K562 (cell line): ENCODE measurements around the gene PCDH1. TPM values are rescaled to one million over a fixed set of nuclear protein-coding genes. Genes with fewer than 3 reads are reported as not detected.

ENCODE experiments used
- ATAC-seq: fragments of 200-7000 bp; cut with Tn5 transposase; 3 replicates; pipeline ENCODE4 v1.9.1; 2020; ENCODE audit warnings: moderate library complexity
- BruUV-seq: library from RNA; stranded (reverse); fragments of 400-500 nt; replicated peaks from 2 replicates; lab custom pipeline; 2021; lab: Mats Ljungman, UMichigan
- CTCF ChIA-PET: fragments of 300-600 bp; formaldehyde crosslinking; extraction: SDS; loops from one replicate; lab custom pipeline; 2021; ENCODE audit warnings: low intra/inter-chr PET ratio; lab: Yijun Ruan, JAX
- POLR2A ChIA-PET: fragments of 300-600, 350-650 bp; sonication (Branson Sonifier 250); formaldehyde crosslinking; extraction: SDS; loops from one replicate; lab custom pipeline; 2021; ENCODE audit warnings: antibody characterized with exemption, inconsistent platforms; lab: Yijun Ruan, JAX
- DNase-seq, 4 experiments: peaks; one replicate each; pipeline versions ENCODE4 v3.0.0 to v3.0.0-alpha.2; 2011 to 2018; ENCODE audit warnings: low spot score in 3 of 4, mixed read lengths in 3 of 4; ENCODE audit errors: extremely low read depth in 1 of 4
- FAIRE-seq: peaks from 2 replicates; lab custom pipeline; 2011; peaks lifted over from hg19 to GRCh38; lab: Jason Lieb, UNC
- H2AFZ ChIP-seq: 2 replicates; pipeline ENCODE4 v1.6.0; 2011; ENCODE audit warnings: low read depth, low read length, control low read depth, inconsistent platforms
- H3K27ac ChIP-seq: fragments of 200-600 bp; 3 replicates; pipeline ENCODE4 v1.8.0; 2011; ENCODE audit warnings: low read depth, mild to moderate bottlenecking, control low read depth, inconsistent platforms, low read length, moderate library complexity, mixed read lengths; ENCODE audit errors: extremely low read depth
- H3K27me3 ChIP-seq, 2 experiments: fragments of 300-600 bp in 1 of 2; 2 replicates in 1 of 2; 3 replicates in 1 of 2; pipeline versions ENCODE4 v1.6.0 to v1.8.0; 2011; ENCODE audit warnings: inconsistent platforms in 2 of 2, low read length in 2 of 2, mild to moderate bottlenecking in 1 of 2, mixed read lengths in 1 of 2, moderate library complexity in 1 of 2; ENCODE audit not compliant: control insufficient read depth in 2 of 2, insufficient read depth in 2 of 2
- H3K36me3 ChIP-seq: fragments of 300-600 bp; 3 replicates; pipeline ENCODE4 v1.8.0; 2011; ENCODE audit warnings: mild to moderate bottlenecking, low read length, inconsistent platforms; ENCODE audit not compliant: control insufficient read depth, insufficient read depth
- H3K4me1 ChIP-seq, 2 experiments: fragments of 200-600 bp in 1 of 2; replicated peaks in 1 of 2; 2 replicates in 1 of 2; 3 replicates in 1 of 2; pipeline versions ENCODE4 v1.5.1 to v1.8.0; 2011; ENCODE audit warnings: inconsistent platforms in 2 of 2, low read length in 2 of 2, mild to moderate bottlenecking in 1 of 2, mixed read lengths in 1 of 2, moderate library complexity in 1 of 2; ENCODE audit not compliant: control insufficient read depth in 2 of 2, insufficient read depth in 2 of 2
- H3K4me2 ChIP-seq: 2 replicates; pipeline ENCODE4 v1.6.1; 2011; ENCODE audit warnings: low read length, control low read depth, inconsistent platforms, mixed read lengths; ENCODE audit not compliant: insufficient read depth
- H3K4me3 ChIP-seq: fragments of 200-600 bp; sonication (generic), shearing (Covaris generic); 2 replicates; pipeline ENCODE4 v1.5.1; 2016; ENCODE audit warnings: control low read depth, inconsistent platforms
- H3K79me2 ChIP-seq: fragments of 200-600 bp; 3 replicates; pipeline ENCODE4 v1.8.0; 2011; ENCODE audit warnings: low read length, inconsistent platforms; ENCODE audit not compliant: control insufficient read depth, insufficient read depth
- H3K9ac ChIP-seq, 2 experiments: 2 replicates each; pipeline versions ENCODE4 v1.6.0 to v1.6.1; 2011; ENCODE audit warnings: low read depth in 2 of 2, low read length in 2 of 2, control low read depth in 1 of 2, inconsistent platforms in 1 of 2, mild to moderate bottlenecking in 1 of 2, mixed read lengths in 1 of 2; ENCODE audit not compliant: insufficient read depth in 1 of 2
- H3K9me1 ChIP-seq: one replicate; pipeline ENCODE4 v1.6.0; 2011; ENCODE audit warnings: inconsistent platforms, mild to moderate bottlenecking, low read length, moderate library complexity; ENCODE audit not compliant: control insufficient read depth, insufficient read depth
- H3K9me3 ChIP-seq: replicated peaks from 2 replicates; pipeline ENCODE4 v1.5.1; 2011; ENCODE audit warnings: low read depth, low read length, inconsistent platforms; ENCODE audit not compliant: control insufficient read depth, insufficient read depth
- H4K20me1 ChIP-seq: replicated peaks from 2 replicates; pipeline ENCODE4 v1.6.1; 2011; ENCODE audit warnings: low read length, inconsistent platforms, mixed read lengths; ENCODE audit not compliant: control insufficient read depth, insufficient read depth
- EZH2 ChIP-seq: IDR thresholded peaks from 2 replicates; pipeline ENCODE4 v1.6.1; 2012; ENCODE audit warnings: low read depth, mild to moderate bottlenecking, inconsistent platforms, low read length, borderline replicate concordance
- GTF2E2 ChIP-seq: fragments of 200-800 bp; sonication (Bioruptor generic); IDR thresholded peaks from 2 replicates; pipeline ENCODE4 v1.6.1; 2016; ENCODE audit warnings: missing genetic modification characterization, missing compliant biosample characterization
- JUND ChIP-seq, 2 experiments: IDR thresholded peaks; 2 replicates in 1 of 2; 3 replicates in 1 of 2; pipeline ENCODE4 v1.6.1; 2011; ENCODE audit warnings: borderline replicate concordance in 2 of 2, low read depth in 2 of 2, low read length in 2 of 2, improper control_type of control experiment in 1 of 2, missing biosample characterization in 1 of 2, missing genetic modification characterization in 1 of 2, missing genetic modification reagents in 1 of 2
- KDM2B ChIP-seq: fragments of 250-450 bp; sonication (Bioruptor Pico); IDR thresholded peaks from 2 replicates; pipeline ENCODE4 v1.8.0; 2021; ENCODE audit warnings: mild to moderate bottlenecking, moderate library complexity
- MCM2 ChIP-seq: fragments of 450-650 bp; IDR thresholded peaks from 2 replicates; pipeline ENCODE4 v1.6.1; 2017; ENCODE audit warnings: low read depth, mild to moderate bottlenecking
- NR2C1 ChIP-seq, 2 experiments: fragments of 450-650 bp; IDR thresholded peaks; 2 replicates each; pipeline ENCODE4 v1.6.1; 2017; ENCODE audit warnings: mild to moderate bottlenecking in 2 of 2, antibody characterized with exemption in 1 of 2, inconsistent platforms in 1 of 2, missing compliant biosample characterization in 1 of 2, missing genetic modification characterization in 1 of 2
- PRPF4 ChIP-seq: fragments of 200-400 bp; formaldehyde crosslinking; IDR thresholded peaks from one replicate; pipeline ENCODE4 v1.6.1; 2017; ENCODE audit warnings: low read length, low read depth, mild to moderate bottlenecking; ENCODE audit not compliant: insufficient read depth, poor library complexity, severe bottlenecking
- SIN3B ChIP-seq: fragments of 450-650 bp; IDR thresholded peaks from 2 replicates; pipeline ENCODE4 v1.6.1; 2017; ENCODE audit warnings: low read depth, mild to moderate bottlenecking, moderate library complexity
- TARDBP ChIP-seq: fragments of 450-650 bp; IDR thresholded peaks from 2 replicates; pipeline ENCODE4 v1.6.1; 2016
- ZBTB1 ChIP-seq: sonication (generic); formaldehyde crosslinking; IDR thresholded peaks from 2 replicates; pipeline ENCODE4 v1.8.1; 2023; ENCODE audit warnings: missing genetic modification reagents, low read depth, mild to moderate bottlenecking, borderline replicate concordance
- ZNF583 ChIP-seq: fragments of 250-450 bp; sonication (Bioruptor Pico); IDR thresholded peaks from 2 replicates; pipeline ENCODE4 v1.4.0; 2020
- WGBS: fragments of 100-300 bp; shearing (Covaris generic); methylation state at CpG from one replicate; pipeline ENCODE4 v1.1.6; 2016; ENCODE audit warnings: low coverage, mixed read lengths; ENCODE audit not compliant: insufficient coverage; ENCODE audit errors: missing lambda C conversion rate; 5-methylcytosine and 5-hydroxymethylcytosine counted together
- in situ Hi-C: fragments of 300-500 bp; cut with MboI; formaldehyde crosslinking; loops from 4 replicates; pipeline ENCODE4 v1.15.0; 2018; ENCODE audit warnings: inconsistent platforms, mixed read lengths
- intact Hi-C: fragments of 100-400 bp; cut with micrococcal nuclease; formaldehyde crosslinking; loops from 2 replicates; pipeline ENCODE4 v1.14.2; 2022
- polyA plus RNA-seq, 8 experiments: library from polyadenylated mRNA; depleted of rRNA in 4 of 8; stranded (reverse) in 5 of 8; unstranded in 3 of 8; fragments of >200 nt; fragmentation: Nextera tagmentation in 2 of 8; fragmentation: Illumina TruSeq in 1 of 8; extraction: Ambion mirVana in 2 of 8; extraction: Trizol in 1 of 8; gene quantifications; 2 replicates each; pipeline versions ENCODE4 v1.2.1 to v1.2.3, GENCODE V29; 2011 to 2014; ENCODE audit warnings: inconsistent platforms in 1 of 8, missing spikeins in 1 of 8
- total RNA-seq, 7 experiments: library from RNA; depleted of rRNA in 6 of 7; stranded (reverse); fragments of >200 nt in 6 of 7; fragmentation: Illumina TruSeq in 2 of 7; extraction: Trizol in 2 of 7; gene quantifications; 2 replicates each; pipeline versions ENCODE4 v1.2.1 to v1.2.3, GENCODE V29; 2011 to 2021; ENCODE audit warnings: low replicate concordance in 1 of 7
- TF ChIP-seq, protein P1 (sequence below): fragments of 200-800 bp; sonication (Bioruptor generic); IDR thresholded peaks from 2 replicates; pipeline ENCODE4 v1.6.1; 2017; ENCODE audit warnings: missing genetic modification characterization, missing compliant biosample characterization
- TF ChIP-seq, protein P2 (sequence below): fragments of 250-450 bp; sonication (Bioruptor Pico); IDR thresholded peaks from 2 replicates; pipeline ENCODE4 v1.8.0; 2021; ENCODE audit warnings: moderate library complexity, mild to moderate bottlenecking, inconsistent platforms

The PCDH1 gene
- total and polyA plus RNA-seq, 9 of the 15 experiments (the other 6 are each of a cell fraction or from before 2014, with no cell fraction given): 0.11 to 3.6 (median 1.9) TPM; not detected in 1

DNA sequence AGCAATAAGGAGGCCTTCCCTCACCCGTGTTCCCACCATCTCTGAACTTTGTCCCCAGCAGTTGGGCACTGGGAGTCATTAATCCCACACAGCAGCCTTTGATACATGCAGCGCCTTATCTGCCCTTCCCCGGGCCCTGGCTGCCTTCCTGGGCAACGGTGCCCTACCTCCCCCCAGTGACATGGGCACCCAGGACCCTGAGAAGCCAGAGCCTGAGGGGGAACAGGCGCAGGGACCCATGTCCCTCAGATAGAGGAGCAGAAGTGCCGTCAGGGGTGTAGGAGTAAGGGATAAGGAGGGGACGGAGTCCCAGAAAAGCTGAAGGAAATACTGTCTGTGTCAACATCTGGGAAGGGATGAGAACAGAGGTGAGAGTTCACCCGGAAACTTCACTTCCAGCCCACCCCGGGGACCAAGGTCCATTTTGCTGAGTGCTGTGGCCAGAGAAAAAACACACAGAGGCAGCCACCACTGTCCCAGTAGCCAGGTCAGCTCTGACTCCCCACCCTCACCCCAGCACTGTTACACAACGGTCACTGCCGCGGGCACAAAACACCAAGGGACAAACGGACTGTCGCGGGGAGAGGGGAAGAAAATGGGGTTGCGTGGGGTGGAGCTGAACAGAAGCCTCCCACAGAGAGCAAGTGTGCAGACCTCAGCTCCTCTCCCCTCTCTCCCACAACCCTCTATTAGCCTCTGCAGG, 3.8 kb downstream of the PCDH1 start:
- intact Hi-C loops: no loop called here
- H3K79me2 ChIP-seq: no peaks in the 10 kb centered on the region
- H3K27me3 ChIP-seq: peaks cover 26 to 62% of the 10 kb centered on the region in 2 experiments

DNA sequence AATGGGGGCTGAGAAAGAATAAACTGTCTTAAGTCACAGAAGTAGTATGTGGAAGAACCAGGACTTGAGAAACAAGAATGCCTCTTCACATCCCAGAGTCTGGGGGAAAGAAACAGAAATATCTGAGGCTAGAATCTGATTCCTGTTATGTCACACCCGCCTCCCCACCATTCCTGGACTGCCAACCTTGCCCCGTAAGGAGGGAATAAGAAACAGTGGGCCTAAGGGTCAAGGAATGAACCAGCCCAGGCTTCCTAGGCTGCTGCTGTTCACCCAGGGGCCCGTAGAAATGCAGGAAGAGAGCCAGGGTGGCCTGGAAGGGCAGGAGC, 4.3 kb downstream of the PCDH1 start:
- 24% methylated on average over 3 of the region's 3 CpGs for WGBS
- no TSS peak for BruUV-seq
- in situ Hi-C loops: no loop called here
- no peaks in the 10 kb centered on the region for H3K79me2 ChIP-seq
- H3K9me1 ChIP-seq: no peaks in the 10 kb centered on the region
- ATAC-seq: no peak
- no peak for FAIRE-seq
- H3K4me1 ChIP-seq: peaks cover 28 to 43% of the 10 kb centered on the region in 2 experiments; a peak in 4 of 5 replicates
- intact Hi-C loops: no loop called here
- no peak overlapping the region for H2AFZ ChIP-seq
- H3K4me2 ChIP-seq: no peak overlapping the region
- ChIA-PET POLR2A (no interaction called here), CTCF (no interaction called here)
- H3K36me3 ChIP-seq: no peaks in the 10 kb centered on the region
- H3K4me3 ChIP-seq: no peak overlapping the region
- H3K9ac ChIP-seq: peak overlapping the region in 1 of 2 experiments; percentile 77; a peak in 1 of 4 replicates
- no peak for DNase-seq
- H4K20me1 ChIP-seq: peaks cover 39% of the 10 kb centered on the region; the same call in 1 of the 2 replicates
- H3K27me3 ChIP-seq: peaks cover 28 to 67% of the 10 kb centered on the region in 2 experiments
- no peak overlapping the region for H3K27ac ChIP-seq
- H3K9me3 ChIP-seq: no peaks in the 10 kb centered on the region
- TF ChIP-seq KDM2B (CRISPR knock-in tag) (no peak), EZH2 (no peak), MCM2 (no peak), PRPF4 (no peak), ZBTB1 (CRISPR knock-in tag) (no peak), JUND (IDR thresholded peaks at IDR 0.05; ENCODE audit: borderline replicate concordance, low read depth, low read length) (no peak), JUND (tag; IDR thresholded peaks at IDR 0.05; ENCODE audit: borderline replicate concordance, low read depth, low read length) (no peak)
- TF ChIP-seq, protein P1, sequence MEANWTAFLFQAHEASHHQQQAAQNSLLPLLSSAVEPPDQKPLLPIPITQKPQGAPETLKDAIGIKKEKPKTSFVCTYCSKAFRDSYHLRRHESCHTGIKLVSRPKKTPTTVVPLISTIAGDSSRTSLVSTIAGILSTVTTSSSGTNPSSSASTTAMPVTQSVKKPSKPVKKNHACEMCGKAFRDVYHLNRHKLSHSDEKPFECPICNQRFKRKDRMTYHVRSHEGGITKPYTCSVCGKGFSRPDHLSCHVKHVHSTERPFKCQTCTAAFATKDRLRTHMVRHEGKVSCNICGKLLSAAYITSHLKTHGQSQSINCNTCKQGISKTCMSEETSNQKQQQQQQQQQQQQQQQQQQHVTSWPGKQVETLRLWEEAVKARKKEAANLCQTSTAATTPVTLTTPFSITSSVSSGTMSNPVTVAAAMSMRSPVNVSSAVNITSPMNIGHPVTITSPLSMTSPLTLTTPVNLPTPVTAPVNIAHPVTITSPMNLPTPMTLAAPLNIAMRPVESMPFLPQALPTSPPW (CRISPR knock-in tag): no peak
- TF ChIP-seq, protein P2, sequence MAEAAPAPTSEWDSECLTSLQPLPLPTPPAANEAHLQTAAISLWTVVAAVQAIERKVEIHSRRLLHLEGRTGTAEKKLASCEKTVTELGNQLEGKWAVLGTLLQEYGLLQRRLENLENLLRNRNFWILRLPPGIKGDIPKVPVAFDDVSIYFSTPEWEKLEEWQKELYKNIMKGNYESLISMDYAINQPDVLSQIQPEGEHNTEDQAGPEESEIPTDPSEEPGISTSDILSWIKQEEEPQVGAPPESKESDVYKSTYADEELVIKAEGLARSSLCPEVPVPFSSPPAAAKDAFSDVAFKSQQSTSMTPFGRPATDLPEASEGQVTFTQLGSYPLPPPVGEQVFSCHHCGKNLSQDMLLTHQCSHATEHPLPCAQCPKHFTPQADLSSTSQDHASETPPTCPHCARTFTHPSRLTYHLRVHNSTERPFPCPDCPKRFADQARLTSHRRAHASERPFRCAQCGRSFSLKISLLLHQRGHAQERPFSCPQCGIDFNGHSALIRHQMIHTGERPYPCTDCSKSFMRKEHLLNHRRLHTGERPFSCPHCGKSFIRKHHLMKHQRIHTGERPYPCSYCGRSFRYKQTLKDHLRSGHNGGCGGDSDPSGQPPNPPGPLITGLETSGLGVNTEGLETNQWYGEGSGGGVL (CRISPR knock-in tag): no peak

More for the DNA sequence above, 3.8 kb downstream of the PCDH1 start:
- Histone ChIP-seq H3K4me3 (no peak overlapping the region), H4K20me1 (peaks cover 40% of the 10 kb centered on the region; the same call in 1 of the 2 replicates)
- peak; percentile 35 for FAIRE-seq
- TF ChIP-seq TARDBP: no peak
- TF ChIP-seq SIN3B: no peak
- TF ChIP-seq GTF2E2: no peak
- no peak for TF ChIP-seq NR2C1 (IDR thresholded peaks at IDR 0.05)
- TF ChIP-seq NR2C1 (tag; IDR thresholded peaks at IDR 0.05): peak; percentile 27; the same call in 1 of the 2 replicates
- TF ChIP-seq ZNF583 (CRISPR knock-in tag): no peak
- TF ChIP-seq, all 486 proteins: peak for 1
- POLR2A ChIA-PET: interaction anchor here (0.5 kb wide), 1 partner anchor 49 kb away, joined by 3 read pairs; the partner anchor contains the start of gene DELE1
- CTCF ChIA-PET: no interaction called here
- Histone ChIP-seq H3K4me1 (peaks cover 30 to 46% of the 10 kb centered on the region in 2 experiments; a peak in 4 of 5 replicates), H3K9ac (peak overlapping the region in 1 of 2 experiments; percentile 77; a peak in 2 of 4 replicates), H3K36me3 (no peaks in the 10 kb centered on the region), H3K9me3 (no peaks in the 10 kb centered on the region), H3K27ac (no peak overlapping the region), H3K4me2 (no peak overlapping the region), H2AFZ (no peak overlapping the region), H3K9me1 (no peaks in the 10 kb centered on the region)
- no TSS peak for BruUV-seq
- ATAC-seq (no peak), DNase-seq (no peak)
- in situ Hi-C loops: no loop called here
- WGBS: 19% methylated on average over 15 of the region's 16 CpGs
